ENCODE measurements around the gene CERS1.

DNA sequence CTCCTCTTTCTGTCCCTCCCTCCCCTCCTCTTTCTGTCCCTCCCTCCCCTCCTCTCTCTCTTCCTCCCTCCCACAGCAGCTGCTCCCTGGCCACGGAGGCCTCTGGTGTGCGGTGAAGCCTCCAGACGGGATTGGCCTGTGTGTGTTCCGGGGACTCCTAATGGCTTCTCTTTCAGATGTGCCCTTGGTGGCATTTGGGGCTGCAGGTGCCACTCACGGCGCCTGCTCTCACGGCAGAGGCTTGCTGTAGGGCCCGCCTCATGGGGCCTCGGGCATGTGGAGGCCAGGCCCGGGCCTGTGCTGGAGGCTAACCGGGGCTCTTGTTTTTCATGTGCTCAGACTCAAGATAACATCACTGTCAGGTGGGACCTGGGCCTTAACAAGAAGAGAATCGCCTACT lies 43.3 kb downstream of the CERS1 start:
- no peak for TF ChIP-seq ZFP30 (CRISPR knock-in tag; IDR thresholded peaks at IDR 0.05)
- TF ChIP-seq ESRRG (CRISPR knock-in tag; IDR thresholded peaks at IDR 0.05), result no peak
